ENCODE results near the gene PIP5KL1. TPM values are rescaled to one million over a fixed set of nuclear protein-coding genes. Genes with fewer than 3 reads are reported as not detected.
A peak's percentile ranks its signal among the peaks of the same experiment; 100 is the strongest.

PIP5KL1 gene
- total RNA-seq, 1 donor from 2014 or later: 4.3 TPM

- H3K9me3 Mint-ChIP-seq (ENCODE audit: low read depth): no peaks in the 10 kb centered on the region
- no peaks in the 10 kb centered on the region for H3K27me3 Mint-ChIP-seq (ENCODE audit: low read depth)
- peak overlapping the region; percentile 66 for H3K27ac Mint-ChIP-seq (ENCODE audit: unreplicated experiment)
- no peaks in the 10 kb centered on the region for H3K36me3 Mint-ChIP-seq (ENCODE audit: low read depth)
- no peak for TF ChIP-seq CTCF (IDR thresholded peaks at IDR 0.05)
- no peak for DNase-seq (ENCODE audit: low spot score)
- peak overlapping the region; percentile 22 for H3K4me3 Mint-ChIP-seq (ENCODE audit: unreplicated experiment)
- peaks cover 99% of the 10 kb centered on the region for H3K4me1 Mint-ChIP-seq (ENCODE audit: low read depth)
Observed at GRCh38 chr9:127971357-127972235, 41.0 kb upstream of the PIP5KL1 start.

- H3K27ac Mint-ChIP-seq (ENCODE audit: unreplicated experiment): peak overlapping the region; percentile 81
- no peak for DNase-seq (ENCODE audit: low spot score)
- H3K9me3 Mint-ChIP-seq (ENCODE audit: low read depth): no peaks in the 10 kb centered on the region
- peaks cover 99% of the 10 kb centered on the region for H3K4me1 Mint-ChIP-seq (ENCODE audit: low read depth)
- no peaks in the 10 kb centered on the region for H3K27me3 Mint-ChIP-seq (ENCODE audit: low read depth)
- no peaks in the 10 kb centered on the region for H3K36me3 Mint-ChIP-seq (ENCODE audit: low read depth)
- no peak overlapping the region for H3K4me3 Mint-ChIP-seq (ENCODE audit: unreplicated experiment)
- TF ChIP-seq CTCF (IDR thresholded peaks at IDR 0.05): no peak
Observed at GRCh38 chr9:127970401-127971313, 40.1 kb upstream of the PIP5KL1 start.

GRCh38 chr9:127968700-127969383 lies 38.3 kb upstream of the PIP5KL1 start:
- TF ChIP-seq CTCF (IDR thresholded peaks at IDR 0.05): no peak
- H3K36me3 Mint-ChIP-seq (ENCODE audit: low read depth): no peaks in the 10 kb centered on the region
- peaks cover 99% of the 10 kb centered on the region for H3K4me1 Mint-ChIP-seq (ENCODE audit: low read depth)
- H3K27me3 Mint-ChIP-seq (ENCODE audit: low read depth): no peaks in the 10 kb centered on the region
- no peak for DNase-seq (ENCODE audit: low spot score)
- no peaks in the 10 kb centered on the region for H3K9me3 Mint-ChIP-seq (ENCODE audit: low read depth)
- peak overlapping the region; percentile 98 for H3K27ac Mint-ChIP-seq (ENCODE audit: unreplicated experiment)
- peak overlapping the region; percentile 13 for H3K4me3 Mint-ChIP-seq (ENCODE audit: unreplicated experiment)

GRCh38 chr9:127968042-127968441 lies 37.5 kb upstream of the PIP5KL1 start:
- H3K4me3 Mint-ChIP-seq (ENCODE audit: unreplicated experiment): no peak overlapping the region
- H3K27me3 Mint-ChIP-seq (ENCODE audit: low read depth): no peaks in the 10 kb centered on the region
- H3K36me3 Mint-ChIP-seq (ENCODE audit: low read depth): no peaks in the 10 kb centered on the region
- no peaks in the 10 kb centered on the region for H3K9me3 Mint-ChIP-seq (ENCODE audit: low read depth)
- no peak for DNase-seq (ENCODE audit: low spot score)
- peak overlapping the region; percentile 98 for H3K27ac Mint-ChIP-seq (ENCODE audit: unreplicated experiment)
- no peak for TF ChIP-seq CTCF (IDR thresholded peaks at IDR 0.05)
- peaks cover 99% of the 10 kb centered on the region for H3K4me1 Mint-ChIP-seq (ENCODE audit: low read depth)
